Measurements from ENCODE around the gene GALT. TPM values are rescaled to one million over a fixed set of nuclear protein-coding genes. Genes with fewer than 3 reads are reported as not detected.

GALT gene
- total RNA-seq, 1 experiment from 2014 or later: 27.6 TPM

- no peaks in the 10 kb centered on the region for H3K9me3 ChIP-seq (ENCODE audit: low read depth, low read length, poor library complexity, severe bottlenecking)
- no peak for DNase-seq (ENCODE audit: low spot score)
- no peaks in the 10 kb centered on the region for H3K27me3 ChIP-seq (replicated peaks; ENCODE audit: insufficient read depth, low read depth, low read length, poor library complexity)
- no TSS peak for BruUV-seq (replicated peaks)
- ChIA-PET CTCF (no interaction called here), POLR2A (ENCODE audit: low non-redundant PET) (no interaction called here)
- no peak overlapping the region for H3K4me3 ChIP-seq (ENCODE audit: low read depth, low read length, poor library complexity, severe bottlenecking)
- intact Hi-C loops (cut with micrococcal nuclease; ENCODE audit: unreplicated experiment): no loop called here
- H3K4me1 ChIP-seq (ENCODE audit: insufficient read depth, low read length, poor library complexity, severe bottlenecking): no peaks in the 10 kb centered on the region
- H3K36me3 ChIP-seq (ENCODE audit: insufficient read depth, low read length, poor library complexity, severe bottlenecking): no peaks in the 10 kb centered on the region
- H3K27ac ChIP-seq (ENCODE audit: low read depth, low read length, poor library complexity, severe bottlenecking): no peak overlapping the region
- TF ChIP-seq EZH2 (IDR thresholded peaks at IDR 0.05; ENCODE audit: borderline replicate concordance, low read depth, low read length, poor library complexity, severe bottlenecking) (no peak), CTCF (conservative IDR thresholded peaks at IDR 0.05; ENCODE audit: low read depth, low read length) (no peak)
Observed at GRCh38 chr9:34689116-34689470, 42.6 kb downstream of the GALT start.

GRCh38 chr9:34689512-34689911 lies 43.0 kb downstream of the GALT start:
- Histone ChIP-seq H3K9me3 (ENCODE audit: low read depth, low read length, poor library complexity, severe bottlenecking) (no peaks in the 10 kb centered on the region), H3K27ac (ENCODE audit: low read depth, low read length, poor library complexity, severe bottlenecking) (no peak overlapping the region), H3K4me3 (ENCODE audit: low read depth, low read length, poor library complexity, severe bottlenecking) (no peak overlapping the region), H3K4me1 (ENCODE audit: insufficient read depth, low read length, poor library complexity, severe bottlenecking) (no peaks in the 10 kb centered on the region), H3K27me3 (replicated peaks; ENCODE audit: insufficient read depth, low read depth, low read length, poor library complexity) (no peaks in the 10 kb centered on the region), H3K36me3 (ENCODE audit: insufficient read depth, low read length, poor library complexity, severe bottlenecking) (no peaks in the 10 kb centered on the region)
- no peak for TF ChIP-seq CTCF (conservative IDR thresholded peaks at IDR 0.05; ENCODE audit: low read depth, low read length)
- TF ChIP-seq EZH2 (IDR thresholded peaks at IDR 0.05; ENCODE audit: borderline replicate concordance, low read depth, low read length, poor library complexity, severe bottlenecking): no peak
- DNase-seq (ENCODE audit: low spot score): no peak
- POLR2A ChIA-PET (ENCODE audit: low non-redundant PET): no interaction called here
- intact Hi-C loops (cut with micrococcal nuclease; ENCODE audit: unreplicated experiment): no loop called here
- no TSS peak for BruUV-seq (replicated peaks)
- CTCF ChIA-PET: no interaction called here

- CTCF ChIA-PET: interaction anchor here (1.6 kb wide), 1 partner anchor 11 kb away, joined by 8 read pairs; no protein-coding TSS in a partner anchor
- POLR2A ChIA-PET (ENCODE audit: low non-redundant PET): no interaction called here
- no peaks in the 10 kb centered on the region for H3K9me3 ChIP-seq (ENCODE audit: low read depth, low read length, poor library complexity, severe bottlenecking)
- TF ChIP-seq EZH2 (IDR thresholded peaks at IDR 0.05; ENCODE audit: borderline replicate concordance, low read depth, low read length, poor library complexity, severe bottlenecking) (no peak), CTCF (conservative IDR thresholded peaks at IDR 0.05; ENCODE audit: low read depth, low read length) (no peak)
- DNase-seq (ENCODE audit: low spot score): no peak
- no peaks in the 10 kb centered on the region for H3K36me3 ChIP-seq (ENCODE audit: insufficient read depth, low read length, poor library complexity, severe bottlenecking)
- H3K4me1 ChIP-seq (ENCODE audit: insufficient read depth, low read length, poor library complexity, severe bottlenecking): no peaks in the 10 kb centered on the region
- no peak within 1 kb of the TSS for H3K27ac ChIP-seq (ENCODE audit: low read depth, low read length, poor library complexity, severe bottlenecking)
- no peaks in the 10 kb centered on the region for H3K27me3 ChIP-seq (replicated peaks; ENCODE audit: insufficient read depth, low read depth, low read length, poor library complexity)
- no peak within 1 kb of the TSS for H3K4me3 ChIP-seq (ENCODE audit: low read depth, low read length, poor library complexity, severe bottlenecking)
- intact Hi-C loops (cut with micrococcal nuclease; ENCODE audit: unreplicated experiment): no loop called here
- BruUV-seq (replicated peaks): no TSS peak
Observed at GRCh38 chr9:34690983-34691935, 44.8 kb downstream of the GALT start, which contains the start of gene CCL19. TSS of gene CCL19 (minus strand) at chr9:34691276. CDS start at chr9:34691139, 137 bp downstream.

All from A673 (cell line).